Measurements from ENCODE around the gene CCDC136. TPM values are rescaled to one million over a fixed set of nuclear protein-coding genes. Genes with fewer than 3 reads are reported as not detected.

The CCDC136 gene
- total and polyA plus RNA-seq, 10 donors = 0.77 to 9.8 (median 4.5) TPM

DNA sequence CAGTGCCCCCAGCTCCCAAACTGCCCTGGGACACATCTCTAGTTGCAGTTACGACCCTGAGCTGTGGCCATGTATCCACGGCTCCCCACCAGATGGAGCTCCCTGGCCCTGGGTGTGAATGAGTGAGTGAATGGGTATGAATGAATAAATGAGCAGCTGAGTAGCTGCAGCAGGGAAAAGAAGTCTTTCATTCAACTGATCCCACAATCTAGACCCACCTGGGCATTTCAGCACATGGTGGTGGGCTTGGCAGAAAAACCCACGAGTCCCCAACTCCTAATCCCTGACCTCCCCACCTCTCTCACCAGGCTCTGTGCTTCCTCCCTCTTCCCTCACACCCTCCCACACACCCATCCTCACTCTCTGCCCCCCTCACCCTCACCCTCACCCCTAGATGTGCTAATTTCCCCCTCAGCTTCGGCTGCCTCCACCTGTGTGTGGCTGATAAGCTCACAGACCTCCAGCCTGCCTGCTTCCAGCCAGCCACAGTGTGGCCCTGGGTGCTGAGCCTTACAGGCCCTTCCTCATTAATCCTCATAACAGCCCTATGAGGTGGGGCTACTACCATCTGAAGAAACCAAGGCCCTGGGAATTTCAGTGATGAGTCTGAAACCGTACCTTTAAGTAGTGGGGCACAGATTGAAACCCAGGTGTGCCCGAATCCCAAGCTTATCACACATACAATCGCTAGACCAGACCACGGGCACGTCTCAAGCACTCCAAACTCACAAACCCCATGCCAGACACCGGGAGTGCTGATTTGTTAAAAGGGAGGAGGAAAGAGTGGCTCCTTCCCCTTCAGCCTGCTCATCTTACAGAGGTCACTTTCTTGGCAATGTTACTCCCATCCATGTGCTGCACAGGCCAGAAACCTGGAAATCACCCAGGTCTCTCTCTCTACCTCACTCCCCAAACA lies 68.6 kb downstream of the CCDC136 start:
- H3K36me3 ChIP-seq = peaks cover 0 to 11% (median 6%) of the 10 kb centered on the region in 6 donors
- TF ChIP-seq POLR2AphosphoS5 (IDR thresholded peaks at IDR 0.05) (no peak), POLR2A (IDR thresholded peaks at IDR 0.05) (no peak)
- TF ChIP-seq, protein P1, sequence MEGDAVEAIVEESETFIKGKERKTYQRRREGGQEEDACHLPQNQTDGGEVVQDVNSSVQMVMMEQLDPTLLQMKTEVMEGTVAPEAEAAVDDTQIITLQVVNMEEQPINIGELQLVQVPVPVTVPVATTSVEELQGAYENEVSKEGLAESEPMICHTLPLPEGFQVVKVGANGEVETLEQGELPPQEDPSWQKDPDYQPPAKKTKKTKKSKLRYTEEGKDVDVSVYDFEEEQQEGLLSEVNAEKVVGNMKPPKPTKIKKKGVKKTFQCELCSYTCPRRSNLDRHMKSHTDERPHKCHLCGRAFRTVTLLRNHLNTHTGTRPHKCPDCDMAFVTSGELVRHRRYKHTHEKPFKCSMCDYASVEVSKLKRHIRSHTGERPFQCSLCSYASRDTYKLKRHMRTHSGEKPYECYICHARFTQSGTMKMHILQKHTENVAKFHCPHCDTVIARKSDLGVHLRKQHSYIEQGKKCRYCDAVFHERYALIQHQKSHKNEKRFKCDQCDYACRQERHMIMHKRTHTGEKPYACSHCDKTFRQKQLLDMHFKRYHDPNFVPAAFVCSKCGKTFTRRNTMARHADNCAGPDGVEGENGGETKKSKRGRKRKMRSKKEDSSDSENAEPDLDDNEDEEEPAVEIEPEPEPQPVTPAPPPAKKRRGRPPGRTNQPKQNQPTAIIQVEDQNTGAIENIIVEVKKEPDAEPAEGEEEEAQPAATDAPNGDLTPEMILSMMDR (IDR thresholded peaks at IDR 0.05 in 8 of 11, conservative IDR thresholded peaks at IDR 0.05 in 3 of 11) = no peak
- no peak overlapping the region for H3K27ac ChIP-seq
- no peaks in the 10 kb centered on the region for H3K9me3 ChIP-seq
- H3K4me3 ChIP-seq = no peak overlapping the region
- H3K27me3 ChIP-seq (replicated peaks in 1 of 7) = no peaks in the 10 kb centered on the region
- DNase-seq = no peak
- 47 to 53% (median 52%) methylated on average over 10 of the region's 10 CpGs for WGBS, 5 donors
- intact Hi-C loops (cut with DNase I; ENCODE audit: low total_unique reads) = no loop called here
- peaks cover 8 to 46% (median 28%) of the 10 kb centered on the region in 6 donors for H3K4me1 ChIP-seq

DNA sequence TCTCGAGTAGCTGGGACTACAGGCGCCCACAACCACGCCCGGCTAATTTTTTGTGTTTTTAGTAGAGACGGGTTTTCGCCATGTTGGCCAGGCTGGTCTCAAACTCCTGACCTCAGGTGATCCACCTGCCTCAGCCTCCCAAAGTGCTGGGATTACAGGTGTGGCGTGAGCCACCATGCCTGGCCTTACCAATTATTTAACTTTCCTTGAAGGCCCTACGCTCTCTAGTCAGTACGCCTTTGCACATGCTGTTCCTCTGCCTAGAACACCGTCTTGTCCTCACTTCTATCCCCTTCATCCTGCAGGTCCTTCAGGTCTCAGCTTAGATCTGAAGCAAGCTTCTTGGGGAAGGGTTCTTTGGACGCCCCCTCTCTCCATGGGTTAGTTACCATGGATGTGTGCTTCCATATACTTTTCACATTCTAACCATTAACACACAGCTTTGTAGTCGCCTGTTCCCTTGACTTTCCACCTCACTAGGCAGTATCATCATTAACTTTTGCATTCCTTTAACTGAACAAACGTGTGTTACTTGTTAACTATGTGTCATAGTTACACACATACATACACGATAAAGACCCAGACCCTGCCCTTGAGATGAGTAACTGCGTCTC lies 70.3 kb downstream of the CCDC136 start:
- H3K4me3 ChIP-seq = peak overlapping the region in 7 of 8 donors; percentile 69 to 92 (median 81)
- WGBS, 5 donors = 69 to 75% (median 74%) methylated on average over 15 of the region's 15 CpGs
- intact Hi-C loops (cut with DNase I; ENCODE audit: low total_unique reads) = no loop called here

GRCh38 chr7:128862571-128863432 lies 71.0 kb downstream of the CCDC136 start, which contains the start of gene ATP6V1F:
Gene ATP6V1F (plus strand): TSS chr7:128862856. CDS start chr7:128862905, 49 bp downstream.
- peak within 1 kb of the TSS; percentile 68 to 90 (median 84) for H3K27ac ChIP-seq
- no peaks in the 10 kb centered on the region for H3K9me3 ChIP-seq
- H3K36me3 ChIP-seq = peaks cover 0 to 26% (median 14%) of the 10 kb centered on the region in 6 donors
- intact Hi-C loops (cut with DNase I; ENCODE audit: low total_unique reads) = no loop called here
- DNase-seq = peak; percentile 99
- peak within 1 kb of the TSS; percentile 69 to 92 (median 79) for H3K4me3 ChIP-seq
- H3K27me3 ChIP-seq (replicated peaks in 1 of 7) = no peaks in the 10 kb centered on the region
- WGBS, 5 donors = 0 to 1% (median 0%) methylated on average over 37 to 65 of the region's 65 CpGs
- H3K4me1 ChIP-seq = peaks cover 8 to 51% (median 28%) of the 10 kb centered on the region in 6 donors
- TF ChIP-seq POLR2AphosphoS5 (IDR thresholded peaks at IDR 0.05) = peak; percentile 92 to 96 (median 94)
- TF ChIP-seq, protein P1 (IDR thresholded peaks at IDR 0.05 in 8 of 11, conservative IDR thresholded peaks at IDR 0.05 in 3 of 11) = peak in 2 of 11 experiments; percentile 6 to 29
- no peak for TF ChIP-seq POLR2A (IDR thresholded peaks at IDR 0.05)

More for the DNA sequence above, 70.3 kb downstream of the CCDC136 start:
- no peak for DNase-seq
- Histone ChIP-seq H3K27ac (peak overlapping the region in 6 of 8 donors; percentile 82 to 90 (median 86)), H3K36me3 (peaks cover 0 to 26% (median 14%) of the 10 kb centered on the region in 6 donors), H3K4me1 (peaks cover 8 to 49% (median 28%) of the 10 kb centered on the region in 6 donors), H3K9me3 (no peaks in the 10 kb centered on the region), H3K27me3 (replicated peaks in 1 of 7) (no peaks in the 10 kb centered on the region)
- TF ChIP-seq POLR2A (IDR thresholded peaks at IDR 0.05) (no peak), POLR2AphosphoS5 (IDR thresholded peaks at IDR 0.05) (no peak)
- TF ChIP-seq, protein P1 (IDR thresholded peaks at IDR 0.05 in 8 of 11, conservative IDR thresholded peaks at IDR 0.05 in 3 of 11) = no peak
